Myocyte (in vitro differentiated cells): ENCODE data around the gene ADIPOR2. TPM values are rescaled to one million over a fixed set of nuclear protein-coding genes. Genes with fewer than 3 reads are reported as not detected.
A peak's percentile ranks its signal among the peaks of the same experiment; 100 is the strongest.

Source experiments
- DNase-seq: peaks from one replicate; pipeline ENCODE4 v3.0.0-alpha.2; 2012; ENCODE audit warnings: low read depth
- total RNA-seq: library from RNA; depleted of rRNA; stranded (reverse); fragments of >200 nt; gene quantifications from 2 replicates; pipeline ENCODE4 v1.2.3, GENCODE V29; 2014

The ADIPOR2 gene
- total RNA-seq, 1 donor from 2014 or later, result 22.8 TPM

- no peak for DNase-seq
Observed at GRCh38 chr12:1769809-1770494, 79.1 kb downstream of the ADIPOR2 start.

DNA sequence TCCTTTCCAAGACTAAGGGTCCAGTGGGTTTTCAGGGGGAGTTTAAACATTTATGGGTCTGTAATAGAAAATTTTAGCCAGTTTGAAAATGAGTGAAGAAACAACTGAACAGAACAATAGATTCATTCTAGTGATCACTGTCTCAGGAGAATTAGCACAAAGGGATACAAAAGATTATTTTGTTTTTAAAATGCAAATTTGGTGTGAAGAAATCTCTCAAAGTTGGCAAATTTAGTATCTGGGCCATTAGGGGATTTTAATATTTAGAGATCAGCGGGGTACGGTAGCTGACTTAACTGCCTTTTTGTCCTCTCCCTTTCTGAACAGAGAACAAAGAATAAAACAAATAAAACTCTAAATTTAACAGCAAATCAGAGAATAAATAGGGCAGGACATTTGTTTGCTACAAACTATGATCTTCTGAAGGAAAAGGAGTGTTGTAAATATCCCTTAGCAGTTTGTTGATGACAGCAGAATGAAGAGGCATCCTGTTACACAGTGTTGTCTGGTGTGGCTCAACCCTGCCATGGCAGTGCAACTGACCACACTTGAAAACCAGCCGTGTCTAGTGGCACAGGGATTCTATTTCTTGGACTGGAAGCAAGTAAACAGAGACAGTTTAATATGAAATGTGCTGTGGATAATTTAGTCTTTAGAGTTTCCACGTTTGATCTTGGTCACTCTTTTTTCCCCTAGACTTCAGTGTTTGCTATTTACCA lies 83.2 kb downstream of the ADIPOR2 start:
- peak; percentile 66 for DNase-seq

DNA sequence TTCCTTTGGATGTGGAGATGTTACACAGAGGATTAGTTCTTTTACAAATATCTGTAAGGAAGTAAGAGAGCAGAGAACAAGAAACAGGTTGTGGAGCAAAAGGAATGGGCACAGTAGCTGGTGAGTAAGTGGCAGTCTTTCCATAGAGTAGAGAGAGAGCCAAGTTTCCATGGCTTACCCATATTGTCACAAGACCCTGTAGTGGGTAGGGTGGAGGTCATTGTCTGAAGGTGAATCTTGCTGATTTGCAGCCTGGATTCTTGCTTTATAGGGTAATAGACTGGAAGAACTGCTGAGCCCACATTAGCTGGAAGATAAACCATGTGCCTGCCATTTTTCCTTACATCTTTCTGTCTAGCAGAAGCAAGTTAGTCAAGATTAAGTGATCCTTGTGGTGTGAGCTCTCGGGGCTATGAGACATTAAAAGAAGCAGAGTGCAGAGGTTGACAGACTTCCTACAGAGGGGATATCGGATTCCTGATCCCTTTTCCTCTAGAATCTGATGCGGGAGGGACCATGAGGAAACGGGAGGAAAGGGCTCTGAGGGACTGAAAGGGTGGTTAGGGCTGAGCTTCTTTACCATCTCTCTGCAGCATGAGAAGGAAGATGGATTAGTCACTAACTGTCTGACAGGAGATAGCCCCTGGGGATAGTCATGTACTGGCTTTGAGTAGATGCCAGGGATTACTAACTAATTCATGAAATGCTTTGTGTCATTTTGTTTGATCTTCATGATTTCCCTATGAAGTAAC lies 85.5 kb downstream of the ADIPOR2 start:
- DNase-seq, result peak; percentile 58

GRCh38 chr12:1777798-1778197 lies 86.9 kb downstream of the ADIPOR2 start:
- DNase-seq, result no peak

DNA sequence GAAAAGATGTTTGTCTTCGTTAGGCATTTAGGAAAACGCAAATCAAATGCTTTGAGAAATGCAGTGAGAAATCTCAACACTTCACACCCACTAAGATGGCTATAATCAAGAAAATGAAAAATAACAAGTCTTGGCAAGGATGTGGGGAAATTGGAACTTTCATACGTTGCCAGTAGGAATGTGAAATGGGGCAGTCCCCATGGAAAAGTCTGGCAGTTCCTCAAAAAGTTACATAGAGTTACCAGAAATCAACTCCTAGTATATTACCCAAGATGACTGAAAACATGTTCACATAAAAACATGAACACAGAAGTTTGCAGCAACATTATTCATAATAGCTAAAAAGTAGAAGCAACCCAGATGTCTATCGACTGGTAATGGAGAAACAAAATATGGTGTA lies 88.0 kb downstream of the ADIPOR2 start:
- DNase-seq, result no peak

GRCh38 chr12:1779783-1780182 lies 88.9 kb downstream of the ADIPOR2 start:
- DNase-seq, result no peak

- no peak for DNase-seq
Observed at GRCh38 chr12:1781772-1782171, 90.9 kb downstream of the ADIPOR2 start.

- DNase-seq, result no peak
Observed at GRCh38 chr12:1782215-1782614, 91.3 kb downstream of the ADIPOR2 start.

DNA sequence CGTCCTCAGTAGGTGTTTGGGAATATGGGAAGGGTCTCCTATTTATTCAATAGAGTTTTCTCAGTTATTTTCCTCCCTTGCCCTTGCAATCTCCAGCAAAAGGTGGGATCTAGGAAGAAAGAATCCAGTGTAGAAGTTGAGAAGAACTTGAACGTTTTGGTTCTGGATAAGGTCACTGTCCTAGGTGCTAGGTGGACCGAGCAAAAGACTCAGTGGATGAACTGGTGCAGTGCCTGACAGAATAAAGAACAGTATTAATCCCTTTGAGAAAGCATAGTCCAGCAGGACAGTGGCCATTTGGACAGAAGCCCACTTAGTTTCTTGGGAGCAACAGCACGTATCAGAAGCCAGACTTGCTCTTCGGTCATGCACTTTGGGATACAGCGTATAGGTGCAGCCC lies 96.8 kb downstream of the ADIPOR2 start:
- DNase-seq, result no peak

GRCh38 chr12:1790444-1790843 lies 99.6 kb downstream of the ADIPOR2 start:
- DNase-seq, result no peak

GRCh38 chr12:1791104-1791841 lies 100.4 kb downstream of the ADIPOR2 start:
- DNase-seq, result peak; percentile 65

- DNase-seq, result no peak
Observed at GRCh38 chr12:1792406-1792805, 101.5 kb downstream of the ADIPOR2 start.

GRCh38 chr12:1793426-1794210 lies 102.7 kb downstream of the ADIPOR2 start:
- DNase-seq, result no peak

DNA sequence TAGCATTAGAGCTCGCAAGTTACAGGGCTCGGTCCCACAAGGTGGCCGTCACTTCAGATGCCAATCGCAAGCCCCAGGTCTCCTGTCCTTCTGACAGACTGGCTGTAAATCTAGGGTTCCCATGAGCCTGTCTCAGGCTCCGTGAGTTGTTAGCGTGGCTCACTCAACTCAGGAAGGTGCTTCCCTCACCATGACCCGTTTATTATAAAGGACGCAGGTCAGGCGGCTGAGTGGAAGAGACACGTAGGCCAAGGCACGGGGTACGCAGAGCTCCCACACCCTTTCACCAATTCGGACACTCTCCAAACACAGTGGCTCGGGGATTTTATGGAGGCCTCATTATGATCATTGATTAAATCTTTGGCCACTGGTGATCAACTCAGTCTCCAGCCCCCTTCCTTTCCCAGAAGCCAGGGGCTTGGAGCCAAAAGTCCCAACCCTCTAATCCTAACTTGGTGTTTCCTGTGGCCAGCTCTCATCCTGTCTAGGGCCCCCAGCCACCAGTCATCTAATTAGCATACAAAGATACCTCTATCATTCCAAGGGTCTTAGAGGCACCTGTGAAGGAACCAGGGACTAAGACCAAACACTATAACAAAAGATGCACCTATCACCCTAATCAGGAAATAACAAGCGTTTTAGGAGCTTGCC lies 103.7 kb downstream of the ADIPOR2 start:
- DNase-seq, result no peak

- no peak for DNase-seq
Observed at GRCh38 chr12:1795221-1795784, 104.4 kb downstream of the ADIPOR2 start.

DNA sequence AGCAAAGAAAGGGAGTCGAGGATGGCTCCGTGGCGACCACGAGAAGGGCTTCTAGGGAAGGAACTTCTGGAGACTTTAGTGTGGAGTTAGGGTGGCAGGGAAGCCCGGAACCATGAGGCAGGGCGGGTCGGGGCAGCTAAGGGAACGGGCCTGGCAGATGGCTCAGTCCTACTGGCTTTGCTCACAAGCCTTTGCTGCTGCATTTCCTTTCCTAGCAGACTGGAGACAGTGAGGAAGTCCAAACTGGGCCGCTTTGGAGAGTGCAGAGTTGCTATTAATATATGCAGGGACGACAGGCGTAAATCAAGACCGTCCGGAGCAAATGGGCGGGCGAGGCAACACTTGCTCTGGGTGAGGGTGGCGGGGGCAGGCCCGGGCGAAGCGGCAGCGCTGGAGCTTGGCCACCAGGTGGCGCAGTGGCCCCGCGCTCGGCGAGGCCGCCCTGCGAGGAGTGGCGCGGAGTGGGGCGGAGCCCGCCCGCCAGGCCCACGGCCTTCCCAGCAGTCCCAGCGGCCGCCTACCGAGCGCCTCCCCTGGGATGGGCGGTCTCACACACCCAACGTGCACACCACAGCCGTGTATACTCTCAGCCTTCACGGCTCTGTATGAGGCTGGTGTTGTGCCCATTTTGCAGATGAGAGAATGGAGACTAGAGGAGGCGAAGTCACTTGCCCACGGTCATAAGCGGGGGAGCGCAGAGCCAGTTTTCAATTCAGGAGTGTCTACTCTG lies 105.1 kb downstream of the ADIPOR2 start:
- peak; percentile 83 for DNase-seq

GRCh38 chr12:1796515-1797010 lies 105.7 kb downstream of the ADIPOR2 start:
- DNase-seq, result no peak

GRCh38 chr12:1797011-1797901 lies 106.4 kb downstream of the ADIPOR2 start:
- DNase-seq, result no peak
